Activated CD4-positive, alpha-beta T cell treated with anti-CD3 and anti-CD28 coated beads, Interleukin-2, amount 50 U/mL, for 1 hour (primary cell): Measurements from ENCODE around the gene UNC5A.

Experiments
- DNase-seq: peaks from one replicate; pipeline ENCODE4 v3.0.0-alpha.2; 2020

The UNC5A gene

GRCh38 chr5:176810081-176810597 lies at the start of gene UNC5A:
UNC5A (plus strand) TSS chr5:176810559; CDS start chr5:176810751, 192 bp downstream.
- DNase-seq: peak; percentile 38

- no peak for DNase-seq
Observed at GRCh38 chr5:176761755-176762154, 48.6 kb upstream of the UNC5A start.

GRCh38 chr5:176762489-176762888 lies 47.9 kb upstream of the UNC5A start:
- DNase-seq: no peak

- DNase-seq: no peak
Observed at GRCh38 chr5:176765687-176766086, 44.7 kb upstream of the UNC5A start.

GRCh38 chr5:176768174-176768970 lies 42.0 kb upstream of the UNC5A start:
- no peak for DNase-seq

GRCh38 chr5:176769911-176770310 lies 40.4 kb upstream of the UNC5A start:
- DNase-seq: no peak

GRCh38 chr5:176770431-176770830 lies 39.9 kb upstream of the UNC5A start:
- no peak for DNase-seq

- DNase-seq: no peak
Observed at GRCh38 chr5:176771102-176771845, 39.1 kb upstream of the UNC5A start.

- no peak for DNase-seq
Observed at GRCh38 chr5:176772271-176773210, 37.8 kb upstream of the UNC5A start.

- no peak for DNase-seq
Observed at GRCh38 chr5:176773408-176774035, 36.8 kb upstream of the UNC5A start.

- DNase-seq: no peak
Observed at GRCh38 chr5:176774216-176775171, 35.9 kb upstream of the UNC5A start.

- DNase-seq: no peak
Observed at GRCh38 chr5:176775409-176775808, 35.0 kb upstream of the UNC5A start.

- no peak for DNase-seq
Observed at GRCh38 chr5:176776141-176776865, 34.1 kb upstream of the UNC5A start.

- no peak for DNase-seq
Observed at GRCh38 chr5:176776916-176777315, 33.4 kb upstream of the UNC5A start.

GRCh38 chr5:176778921-176779465 lies 31.4 kb upstream of the UNC5A start:
- no peak for DNase-seq

GRCh38 chr5:176779537-176779936 lies 30.8 kb upstream of the UNC5A start:
- DNase-seq: no peak

- no peak for DNase-seq
Observed at GRCh38 chr5:176780176-176781053, 29.9 kb upstream of the UNC5A start.

- no peak for DNase-seq
Observed at GRCh38 chr5:176781054-176781375, 29.3 kb upstream of the UNC5A start.
